Gastrocnemius medialis (tissue), 4 donors: ENCODE results near the gene PRMT3.

Source experiments
- CTCF ChIP-seq, 5 experiments: fragments of 450-650 bp in 3 of 5; fragments of 200-600 bp in 2 of 5; sonication (generic) in 2 of 5; IDR thresholded peaks in 4 of 5; conservative IDR thresholded peaks in 1 of 5; 1 replicate in 4 of 5; 2 replicates in 1 of 5; pipeline ENCODE4 v1.5.1; 2016 to 2019; ENCODE audit warnings: antibody characterized with exemption in 5 of 5, mild to moderate bottlenecking in 3 of 5, moderate library complexity in 3 of 5
- POLR2A ChIP-seq, 2 donors: fragments of 450-650 bp; IDR thresholded peaks; one replicate each; pipeline ENCODE4 v1.6.1; 2017; ENCODE audit warnings: antibody characterized with exemption in 2 of 2, mild to moderate bottlenecking in 2 of 2, moderate library complexity in 2 of 2

GRCh38 chr11:20438637-20439036 is 51.1 kb downstream of the PRMT3 start:
- TF ChIP-seq CTCF (IDR thresholded peaks at IDR 0.05 in 4 of 5, conservative IDR thresholded peaks at IDR 0.05 in 1 of 5) (no peak), POLR2A (IDR thresholded peaks at IDR 0.05) (no peak)
